Esophagus squamous epithelium (tissue), 5 donors: Measurements from ENCODE around the gene FKBP4. TPM values are rescaled to one million over a fixed set of nuclear protein-coding genes. Genes with fewer than 3 reads are reported as not detected.

Experiments
- DNase-seq: peaks from one replicate; lab custom pipeline; 2025; lab: John Stamatoyannopoulos, UW
- H3K27ac ChIP-seq, 4 donors: fragments of 200-600 bp; sonication (generic); one replicate each; pipeline ENCODE4 v1.5.1; 2016 to 2019; ENCODE audit warnings: mild to moderate bottlenecking in 1 of 4
- H3K27me3 ChIP-seq, 4 donors: fragments of 200-600 bp; sonication (generic); 1 replicate in 3 of 4; 2 replicates in 1 of 4; pipeline versions ENCODE4 v1.5.1 to v1.6.0; 2017 to 2021; ENCODE audit warnings: antibody characterized with exemption in 1 of 4
- H3K36me3 ChIP-seq, 3 donors: fragments of 200-600 bp; sonication (generic); one replicate each; pipeline ENCODE4 v1.5.1; 2016 to 2019
- H3K4me1 ChIP-seq, 3 donors: fragments of 200-600 bp; sonication (generic); one replicate each; pipeline ENCODE4 v1.5.1; 2017 to 2019
- H3K4me3 ChIP-seq, 4 donors: fragments of 200-600 bp; sonication (generic); 1 replicate in 3 of 4; 2 replicates in 1 of 4; pipeline ENCODE4 v1.5.1; 2016 to 2019; ENCODE audit warnings: mild to moderate bottlenecking in 2 of 4, moderate library complexity in 1 of 4
- H3K9me3 ChIP-seq, 3 donors: fragments of 200-600 bp; sonication (generic); one replicate each; pipeline ENCODE4 v1.5.1; 2016 to 2019
- POLR2A ChIP-seq, 4 donors: fragments of 450-650 bp; IDR thresholded peaks; one replicate each; pipeline ENCODE4 v1.6.1; 2017; ENCODE audit warnings: antibody characterized with exemption in 4 of 4, mild to moderate bottlenecking in 4 of 4, moderate library complexity in 3 of 4
- WGBS, 2 donors: methylation state at CpG; one replicate each; pipeline ENCODE4 v1.1.5; 2018; 5-methylcytosine and 5-hydroxymethylcytosine counted together
- intact Hi-C: fragments of 100-400 bp; cut with DNase I; formaldehyde crosslinking; loops from one replicate; pipeline ENCODE4 v1.15.0; 2022
- total RNA-seq, 4 donors: library from RNA; depleted of rRNA; stranded (reverse); fragments of >200 nt; gene quantifications; one replicate each; pipeline ENCODE4 v1.1.0, GENCODE V29; 2016
- TF ChIP-seq, protein P1 (sequence below), 6 experiments: fragments of 450-650 bp in 4 of 6; fragments of 200-600 bp in 2 of 6; sonication (generic) in 2 of 6; IDR thresholded peaks; one replicate each; pipeline ENCODE4 v1.5.1; 2016 to 2019; ENCODE audit warnings: antibody characterized with exemption in 6 of 6, mild to moderate bottlenecking in 4 of 6, moderate library complexity in 4 of 6
- donor health status: DM: yes; HTN: yes; CAD: no.

FKBP4 gene
- total RNA-seq, 4 donors from 2014 or later = 55.9 to 86.2 (median 62.8) TPM

DNA sequence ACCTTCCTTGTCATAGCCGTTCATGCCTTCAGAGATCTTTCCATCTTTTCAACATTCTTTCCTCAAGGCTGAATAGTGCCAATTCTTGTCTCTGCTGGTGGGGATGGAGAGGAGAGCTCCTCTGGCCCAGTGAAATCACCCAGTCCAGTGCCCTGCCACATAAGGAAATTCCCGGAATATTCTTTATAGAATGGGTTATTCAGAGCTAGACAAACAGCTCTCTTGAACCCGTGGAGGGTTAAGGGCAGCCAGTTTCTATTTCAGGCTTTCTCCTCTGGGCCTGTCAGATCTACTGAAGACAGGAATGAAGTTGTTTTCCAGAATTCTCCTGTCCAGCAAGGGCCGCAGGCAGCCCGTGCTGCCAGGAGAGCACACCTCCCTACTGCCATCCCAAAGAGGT is 48.2 kb downstream of the FKBP4 start:
- 83 to 88% methylated on average over 3 to 4 of the region's 5 CpGs for WGBS, 2 donors
- H3K4me1 ChIP-seq = peaks cover 0 to 6% (median 0%) of the 10 kb centered on the region in 3 donors
- no peak for TF ChIP-seq POLR2A (IDR thresholded peaks at IDR 0.05)
- TF ChIP-seq, protein P1, sequence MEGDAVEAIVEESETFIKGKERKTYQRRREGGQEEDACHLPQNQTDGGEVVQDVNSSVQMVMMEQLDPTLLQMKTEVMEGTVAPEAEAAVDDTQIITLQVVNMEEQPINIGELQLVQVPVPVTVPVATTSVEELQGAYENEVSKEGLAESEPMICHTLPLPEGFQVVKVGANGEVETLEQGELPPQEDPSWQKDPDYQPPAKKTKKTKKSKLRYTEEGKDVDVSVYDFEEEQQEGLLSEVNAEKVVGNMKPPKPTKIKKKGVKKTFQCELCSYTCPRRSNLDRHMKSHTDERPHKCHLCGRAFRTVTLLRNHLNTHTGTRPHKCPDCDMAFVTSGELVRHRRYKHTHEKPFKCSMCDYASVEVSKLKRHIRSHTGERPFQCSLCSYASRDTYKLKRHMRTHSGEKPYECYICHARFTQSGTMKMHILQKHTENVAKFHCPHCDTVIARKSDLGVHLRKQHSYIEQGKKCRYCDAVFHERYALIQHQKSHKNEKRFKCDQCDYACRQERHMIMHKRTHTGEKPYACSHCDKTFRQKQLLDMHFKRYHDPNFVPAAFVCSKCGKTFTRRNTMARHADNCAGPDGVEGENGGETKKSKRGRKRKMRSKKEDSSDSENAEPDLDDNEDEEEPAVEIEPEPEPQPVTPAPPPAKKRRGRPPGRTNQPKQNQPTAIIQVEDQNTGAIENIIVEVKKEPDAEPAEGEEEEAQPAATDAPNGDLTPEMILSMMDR (IDR thresholded peaks at IDR 0.05) = no peak
- H3K27me3 ChIP-seq = no peaks in the 10 kb centered on the region
- no peaks in the 10 kb centered on the region for H3K9me3 ChIP-seq
- peak overlapping the region in 3 of 4 donors; percentile 29 to 49 (median 30) for H3K27ac ChIP-seq
- H3K36me3 ChIP-seq = peaks cover 0 to 51% (median 0%) of the 10 kb centered on the region in 3 donors
- H3K4me3 ChIP-seq = no peak overlapping the region
- intact Hi-C loops = no loop called here
- no peak for DNase-seq

DNA sequence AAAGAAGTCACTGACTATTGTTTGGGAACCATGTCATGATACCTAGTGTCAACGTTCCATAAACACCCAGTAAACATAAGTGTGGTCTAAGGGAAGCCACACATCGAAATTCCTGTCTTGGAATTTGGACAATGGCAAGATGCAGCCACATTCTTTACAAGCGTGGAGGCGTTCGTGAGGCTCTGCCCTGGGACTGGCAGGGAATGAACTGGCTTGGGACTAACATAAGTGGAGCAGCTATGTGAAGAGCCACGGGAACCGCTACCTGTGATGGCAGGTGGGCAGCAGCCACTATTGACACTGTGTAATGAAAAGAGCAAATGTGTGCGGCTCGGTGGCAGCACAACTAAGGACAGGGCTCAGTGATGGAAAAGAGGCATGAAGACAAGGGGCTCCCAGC is 50.0 kb downstream of the FKBP4 start:
- peaks cover 0 to 6% (median 0%) of the 10 kb centered on the region in 3 donors for H3K4me1 ChIP-seq
- H3K27me3 ChIP-seq = no peaks in the 10 kb centered on the region
- intact Hi-C loops = no loop called here
- 80 to 87% methylated on average over 8 to 9 of the region's 9 CpGs for WGBS, 2 donors
- H3K36me3 ChIP-seq = peaks cover 0 to 34% (median 0%) of the 10 kb centered on the region in 3 donors
- no peak for TF ChIP-seq POLR2A (IDR thresholded peaks at IDR 0.05)
- TF ChIP-seq, protein P1 (IDR thresholded peaks at IDR 0.05) = no peak
- H3K4me3 ChIP-seq = no peak overlapping the region
- H3K27ac ChIP-seq = peak overlapping the region in 2 of 4 donors; percentile 44
- no peak for DNase-seq
- H3K9me3 ChIP-seq = no peaks in the 10 kb centered on the region

DNA sequence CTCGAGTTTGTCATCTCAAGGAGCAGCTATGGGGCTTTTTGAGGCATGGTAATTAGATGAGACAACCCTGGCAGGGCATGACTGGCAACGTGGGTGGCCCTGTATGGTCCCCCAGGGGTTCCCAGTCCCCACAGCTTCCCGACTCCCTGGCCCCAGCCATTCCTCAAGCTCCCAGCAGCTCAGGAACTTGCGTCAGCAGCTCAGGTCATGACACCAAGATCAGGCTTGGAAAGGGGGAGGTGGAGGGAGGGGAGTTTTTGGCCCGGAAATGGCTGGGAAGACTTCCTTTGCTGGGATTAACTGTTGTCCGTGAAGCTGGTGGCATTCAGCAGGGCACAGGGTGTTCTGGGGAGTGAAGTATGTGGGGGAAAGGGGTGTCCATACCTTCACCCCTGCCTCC is 50.5 kb downstream of the FKBP4 start:
- Histone ChIP-seq H3K27me3 (no peaks in the 10 kb centered on the region), H3K4me1 (peaks cover 0 to 6% (median 0%) of the 10 kb centered on the region in 3 donors), H3K4me3 (no peak overlapping the region), H3K9me3 (no peaks in the 10 kb centered on the region), H3K27ac (peak overlapping the region in 2 of 4 donors; percentile 44), H3K36me3 (peaks cover 0 to 29% (median 0%) of the 10 kb centered on the region in 3 donors)
- no peak for DNase-seq
- TF ChIP-seq, protein P1 (IDR thresholded peaks at IDR 0.05) = no peak
- no peak for TF ChIP-seq POLR2A (IDR thresholded peaks at IDR 0.05)
- WGBS, 2 donors = 30 to 40% methylated on average over 2 to 5 of the region's 6 CpGs
- intact Hi-C loops = no loop called here

DNA sequence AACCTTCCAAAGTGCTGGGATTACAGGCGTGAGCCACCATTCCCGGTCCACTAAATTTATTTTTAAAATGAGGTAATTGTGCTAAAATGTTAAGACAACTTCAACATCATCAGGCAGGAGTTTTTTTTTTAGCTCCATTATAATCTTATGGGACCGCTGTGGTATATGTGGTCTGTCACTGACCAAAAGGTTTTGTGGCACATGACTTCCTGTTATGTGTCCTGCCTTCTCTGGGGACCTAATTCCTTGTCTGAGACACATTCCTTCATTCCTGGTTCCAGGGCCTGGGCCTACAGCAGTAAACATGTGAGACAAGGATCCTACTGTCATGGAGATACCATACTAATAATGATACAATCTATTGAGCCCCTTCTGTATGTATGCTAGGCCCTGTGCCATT is 57.2 kb downstream of the FKBP4 start:
- DNase-seq = no peak
- no peaks in the 10 kb centered on the region for H3K9me3 ChIP-seq
- intact Hi-C loops = loop anchor here (10.0 kb wide), 1 partner anchor 183 kb away; no protein-coding TSS in a partner anchor
- 90 to 100% methylated on average over 3 of the region's 3 CpGs for whole genome bisulfite sequencing, 2 donors
- no peaks in the 10 kb centered on the region for H3K27me3 ChIP-seq
- peaks cover 0 to 4% (median 0%) of the 10 kb centered on the region in 3 donors for H3K4me1 ChIP-seq
- peaks cover 0 to 7% (median 0%) of the 10 kb centered on the region in 3 donors for H3K36me3 ChIP-seq
- no peak for TF ChIP-seq POLR2A (IDR thresholded peaks at IDR 0.05)
- TF ChIP-seq, protein P1 (IDR thresholded peaks at IDR 0.05) = no peak
- H3K4me3 ChIP-seq = no peak overlapping the region
- H3K27ac ChIP-seq = no peak overlapping the region

DNA sequence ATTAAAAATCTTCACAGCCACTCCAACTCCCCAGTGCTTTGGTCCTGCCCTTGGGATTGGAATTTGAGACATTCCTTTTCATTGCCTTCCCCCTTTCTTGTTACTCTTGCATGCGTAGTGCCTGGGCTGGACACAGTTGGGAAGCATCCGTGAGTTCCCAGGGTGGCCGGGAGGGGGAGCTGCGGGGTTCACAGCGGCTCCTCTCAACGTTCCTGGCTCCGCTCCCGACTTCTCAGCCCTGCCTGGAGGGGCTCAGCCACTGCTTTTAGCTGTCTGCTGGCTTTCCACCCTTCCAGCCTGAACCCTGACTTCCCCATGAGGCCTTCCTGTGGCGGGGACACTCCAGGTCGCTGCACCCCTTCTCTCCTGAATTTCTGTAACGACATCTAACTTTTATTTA is 58.9 kb downstream of the FKBP4 start:
- Histone ChIP-seq H3K27me3 (no peaks in the 10 kb centered on the region), H3K4me1 (peaks cover 0 to 4% (median 0%) of the 10 kb centered on the region in 3 donors), H3K36me3 (peaks cover 0 to 24% (median 2%) of the 10 kb centered on the region in 3 donors), H3K9me3 (no peaks in the 10 kb centered on the region), H3K27ac (no peak overlapping the region), H3K4me3 (no peak overlapping the region)
- WGBS, 2 donors = 28 to 35% methylated on average over 5 to 11 of the region's 11 CpGs
- TF ChIP-seq POLR2A (IDR thresholded peaks at IDR 0.05) = no peak
- TF ChIP-seq, protein P1 (IDR thresholded peaks at IDR 0.05) = peak; percentile 39 to 80 (median 68)
- intact Hi-C loops = loop anchor here (10.0 kb wide), 1 partner anchor 181 kb away; no protein-coding TSS in a partner anchor
- no peak for DNase-seq

Other genes with a start within 250 kb of the FKBP4 start
- gene ITFG2, start 17.7 kb downstream of the FKBP4 start, total RNA-seq = 10 to 100 TPM; 14.3 to 27.5 (median 15.7) TPM
- gene NRIP2, start 40.1 kb downstream of the FKBP4 start, total RNA-seq = 1 to 10 TPM in 1 of 4 donors, under 1 TPM in 1, not detected in 2; 0.38 to 1.6 TPM
- gene TEX52, start 62.1 kb downstream of the FKBP4 start, total RNA-seq = not detected
- gene FOXM1, start 82.2 kb downstream of the FKBP4 start, total RNA-seq = 10 to 100 TPM in 3 of 4 donors, 1 to 10 TPM in 1; 5.9 to 28.7 (median 14.2) TPM
- gene RHNO1, start 82.3 kb downstream of the FKBP4 start, total RNA-seq = 10 to 100 TPM; 15.1 to 20.0 (median 18.6) TPM
- 10 to 100 TPM; 13.1 to 26.1 (median 19.8) TPM for gene TULP3, start 95.9 kb downstream of the FKBP4 start, total RNA-seq
- 10 to 100 TPM; 10.7 to 16.6 (median 13.5) TPM for gene TEAD4, start 164.4 kb downstream of the FKBP4 start, total RNA-seq